ENCODE measurements around the gene ISYNA1.

Gene ISYNA1

DNA sequence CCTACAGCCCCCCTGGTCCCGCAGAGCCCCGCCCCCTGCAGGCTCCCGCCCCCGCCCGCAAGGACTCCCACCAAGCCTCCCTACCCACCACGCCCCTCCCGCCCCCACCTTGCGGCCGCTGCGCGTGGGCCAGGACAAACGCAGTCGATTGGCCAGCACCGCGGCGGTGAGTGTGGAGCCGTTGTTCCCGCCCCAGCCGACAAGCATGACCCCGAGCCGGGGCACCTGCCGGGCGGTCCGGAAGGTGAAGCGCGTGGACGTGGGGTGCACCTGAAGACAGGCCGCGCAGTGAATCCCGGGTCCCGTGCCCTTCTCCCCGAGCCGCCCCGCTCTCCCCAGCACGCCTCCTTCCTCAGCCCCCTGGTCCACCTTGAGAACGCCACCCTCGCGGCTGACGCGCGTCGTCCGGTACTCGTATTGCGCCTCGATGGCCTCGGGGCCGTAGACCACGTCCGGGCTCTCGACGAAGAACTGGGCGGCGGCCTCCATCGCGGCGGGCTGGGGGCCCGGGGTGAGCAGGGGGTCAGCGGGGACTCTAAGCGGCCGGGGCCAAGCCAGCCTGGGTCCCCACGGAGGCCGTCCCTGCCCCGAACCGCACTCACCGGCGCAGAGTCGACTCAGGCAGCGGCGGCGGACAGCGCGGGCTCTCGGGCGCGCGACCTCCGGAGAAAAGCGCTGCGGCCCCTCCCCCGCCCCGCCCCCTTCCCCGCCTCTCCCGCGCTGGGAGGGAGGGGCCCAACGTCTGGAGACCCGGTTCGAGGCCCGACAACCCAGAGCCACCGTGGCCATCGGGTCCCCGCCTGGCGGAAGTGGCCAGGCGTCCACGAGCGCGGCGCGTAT lies at the start of gene ISYNA1:
ISYNA1 (minus strand) TSS at position 643 of the 840 bp plus-strand sequence; CDS start at position 489, 154 bp downstream.
- peak; percentile 54 to 66 for DNase-seq

- no peak for DNase-seq
These were observed 48.8 kb upstream of the ISYNA1 start for GRCh38 chr19:18486746-18487145.

GRCh38 chr19:18484992-18485391 lies 47.1 kb upstream of the ISYNA1 start:
- DNase-seq, result no peak

DNA sequence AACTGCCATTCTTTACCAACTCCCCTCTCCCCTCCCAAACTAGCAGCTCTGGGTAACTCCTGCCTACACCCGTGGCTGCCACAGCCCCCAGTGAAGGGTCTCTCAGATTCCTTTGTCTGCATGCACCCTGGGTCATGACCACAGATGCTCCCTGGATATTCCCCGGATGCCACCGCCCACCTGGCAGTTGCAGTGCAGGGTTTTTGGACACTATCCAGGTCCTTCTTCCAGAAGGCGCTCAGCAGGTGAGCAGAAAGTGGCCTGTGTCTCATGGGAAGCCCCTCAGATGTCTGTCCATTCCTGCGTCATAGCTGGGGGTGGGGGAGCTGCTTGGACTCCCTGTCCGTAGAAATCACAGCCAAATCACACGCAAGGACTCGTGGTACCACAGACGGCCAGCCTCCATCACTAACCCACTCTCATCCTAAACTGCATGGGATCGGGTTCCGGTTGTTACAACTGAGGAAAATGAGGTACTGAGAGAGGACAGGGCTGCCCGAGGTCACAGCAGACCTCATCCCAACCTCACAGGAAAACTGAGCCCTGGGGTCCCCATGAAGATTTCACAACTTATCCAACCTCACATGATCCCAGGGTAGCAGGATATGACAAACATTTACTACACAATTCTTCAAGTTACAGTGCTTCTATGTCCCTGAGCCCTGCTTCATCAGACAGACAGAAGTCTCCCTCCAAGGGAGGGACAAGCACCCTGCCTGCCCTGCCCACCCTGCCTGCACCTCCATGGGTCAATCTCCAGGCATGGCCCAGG lies 45.4 kb upstream of the ISYNA1 start:
- DNase-seq, result no peak

- no peak for DNase-seq
These were observed 43.7 kb upstream of the ISYNA1 start for GRCh38 chr19:18481505-18482222.

DNA sequence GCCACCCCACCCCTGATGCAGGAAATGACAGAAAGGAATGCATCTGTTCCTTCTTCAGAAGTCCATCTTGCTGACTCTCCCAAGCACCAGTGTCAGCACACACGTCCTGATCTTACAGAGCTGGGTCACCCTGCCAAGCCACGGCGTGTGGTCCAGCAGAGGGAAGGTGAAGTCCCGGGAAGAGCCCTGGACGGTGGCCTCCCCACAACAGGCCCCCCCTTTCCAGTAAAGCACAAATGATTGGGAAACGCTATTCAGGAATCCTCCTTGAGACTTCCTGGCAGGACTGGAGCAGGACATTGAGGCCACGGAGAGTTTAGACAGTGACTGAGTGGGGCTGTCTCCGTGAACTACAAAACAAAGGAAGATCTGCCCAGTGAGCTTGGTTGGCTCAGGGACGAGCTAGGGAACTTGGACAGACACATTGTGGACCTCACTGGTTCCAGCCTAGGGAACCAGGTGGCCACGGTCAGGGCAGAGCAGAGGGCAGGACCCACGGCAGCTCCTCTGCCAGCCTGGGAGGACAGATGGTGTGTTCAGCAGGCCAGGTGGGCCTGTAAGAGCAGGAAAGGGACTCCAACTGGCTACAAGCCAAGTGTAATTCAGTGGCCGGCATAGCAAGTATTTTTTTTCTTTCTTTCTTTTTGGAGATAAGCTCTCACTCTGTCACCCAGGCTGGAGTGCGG lies 42.2 kb upstream of the ISYNA1 start:
- no peak for DNase-seq

- peak; percentile 63 to 80 for DNase-seq
These were observed 40.8 kb upstream of the ISYNA1 start for GRCh38 chr19:18478545-18479311.

GRCh38 chr19:18477974-18478373 lies 40.0 kb upstream of the ISYNA1 start:
- no peak for DNase-seq

DNA sequence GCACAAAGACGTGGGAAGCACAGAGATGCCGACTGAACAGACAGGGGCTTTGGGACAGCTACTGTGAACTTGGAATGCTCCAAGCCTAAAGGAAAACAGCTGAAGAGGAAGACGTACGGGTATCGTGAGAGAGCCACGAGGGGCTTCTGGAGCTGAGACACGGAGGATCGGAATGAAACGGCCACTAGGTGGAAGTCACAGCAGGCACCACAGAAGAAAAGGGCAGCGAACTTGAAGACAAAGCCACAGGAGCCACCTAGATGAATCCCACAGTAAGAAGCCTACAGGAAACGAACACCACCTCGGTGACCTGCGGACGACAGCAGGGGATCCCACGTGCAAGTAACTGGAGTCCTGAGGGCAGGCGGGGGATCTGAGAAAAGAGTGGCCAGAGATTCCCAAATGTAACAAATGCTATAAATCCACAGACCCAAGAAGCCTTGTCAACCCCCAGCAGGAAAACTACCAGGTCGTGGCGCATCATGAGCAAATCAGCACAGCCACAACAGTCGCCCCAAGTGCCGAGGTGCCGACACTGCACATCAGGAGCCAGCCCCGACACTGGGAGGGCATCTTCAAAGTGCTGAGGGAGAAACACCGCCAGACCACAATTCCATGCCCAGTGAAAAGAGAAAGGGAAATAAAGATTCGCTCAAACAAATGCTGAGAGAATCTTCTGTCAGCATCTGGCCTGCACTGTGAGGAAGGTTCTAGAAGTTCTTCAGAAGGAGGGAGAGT lies 39.3 kb upstream of the ISYNA1 start:
- peak in 1 of 2 donors; percentile 37 for DNase-seq

DNA sequence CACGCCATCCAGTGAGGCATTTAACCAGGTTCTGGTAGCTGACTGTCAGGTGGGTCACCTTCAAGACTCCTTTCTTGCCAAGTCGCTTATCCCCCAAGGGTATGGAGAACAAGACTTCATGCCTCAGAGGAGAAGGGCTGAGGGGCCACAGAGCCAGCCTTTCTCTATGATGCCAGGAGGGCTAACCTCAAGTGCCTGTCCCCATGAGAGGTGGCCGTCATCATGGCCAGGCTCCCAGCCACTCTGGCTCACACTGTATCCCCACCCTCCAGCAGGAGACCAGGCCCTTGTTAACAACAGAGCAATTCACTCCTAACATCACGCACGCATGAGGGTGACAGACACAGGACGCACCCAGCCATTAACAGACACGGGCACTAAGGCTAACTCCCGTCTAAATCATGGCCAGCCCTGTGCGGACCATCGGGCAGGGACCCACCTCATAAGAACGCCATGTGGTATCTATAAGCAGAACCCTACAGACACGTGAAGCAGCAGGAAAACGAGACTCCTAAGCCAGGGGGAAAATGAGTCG lies 38.6 kb upstream of the ISYNA1 start:
- DNase-seq, result no peak

DNA sequence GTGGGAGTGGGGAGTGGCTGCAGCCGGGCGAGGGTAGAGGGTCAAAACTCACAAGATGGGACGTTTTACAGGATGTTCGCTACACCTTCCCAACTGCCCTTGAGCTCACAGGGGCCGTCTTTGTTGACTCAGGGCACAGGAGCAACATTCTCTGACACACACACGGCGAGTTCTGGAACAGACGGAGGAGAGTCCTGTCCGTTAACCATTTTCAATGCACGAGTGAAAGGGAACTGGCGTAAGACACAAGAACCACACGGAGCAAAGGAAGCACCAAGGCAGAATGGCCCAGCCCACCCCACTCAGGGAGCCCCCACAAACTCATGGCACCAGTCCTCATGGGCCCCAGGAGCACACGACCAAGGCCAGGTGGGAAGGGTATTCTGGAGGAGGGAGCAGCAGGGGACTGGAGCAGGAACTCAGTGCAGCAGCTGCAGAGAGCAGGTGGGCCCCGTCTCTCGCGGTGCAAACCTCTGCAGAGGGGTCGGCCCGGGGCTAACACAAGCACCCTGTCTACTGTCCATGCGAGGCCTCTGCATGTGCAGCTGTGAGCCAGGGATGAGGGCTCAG lies 37.9 kb upstream of the ISYNA1 start:
- DNase-seq, result no peak

DNA sequence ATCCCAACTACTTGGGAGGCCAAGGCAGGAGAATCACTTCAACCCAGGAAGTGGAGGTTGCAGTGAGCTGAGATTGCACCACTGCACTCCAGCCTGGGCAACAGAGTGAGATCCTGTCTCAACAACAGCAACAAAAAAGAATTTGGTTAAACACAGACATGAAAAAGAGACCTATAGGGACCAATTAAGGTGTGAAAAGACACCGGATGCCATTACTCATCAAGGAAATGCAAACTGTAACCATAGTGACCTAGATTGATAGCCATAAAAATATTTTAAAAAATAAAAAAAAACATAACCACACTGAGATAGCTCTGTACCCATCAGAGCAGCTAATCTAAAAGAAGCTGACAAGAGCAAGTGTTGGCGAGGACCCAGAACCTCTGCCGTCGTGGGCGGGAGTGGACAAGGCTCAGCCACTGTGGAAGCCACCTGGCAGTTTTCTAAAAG lies 37.1 kb upstream of the ISYNA1 start:
- DNase-seq, result peak; percentile 43 to 78

DNA sequence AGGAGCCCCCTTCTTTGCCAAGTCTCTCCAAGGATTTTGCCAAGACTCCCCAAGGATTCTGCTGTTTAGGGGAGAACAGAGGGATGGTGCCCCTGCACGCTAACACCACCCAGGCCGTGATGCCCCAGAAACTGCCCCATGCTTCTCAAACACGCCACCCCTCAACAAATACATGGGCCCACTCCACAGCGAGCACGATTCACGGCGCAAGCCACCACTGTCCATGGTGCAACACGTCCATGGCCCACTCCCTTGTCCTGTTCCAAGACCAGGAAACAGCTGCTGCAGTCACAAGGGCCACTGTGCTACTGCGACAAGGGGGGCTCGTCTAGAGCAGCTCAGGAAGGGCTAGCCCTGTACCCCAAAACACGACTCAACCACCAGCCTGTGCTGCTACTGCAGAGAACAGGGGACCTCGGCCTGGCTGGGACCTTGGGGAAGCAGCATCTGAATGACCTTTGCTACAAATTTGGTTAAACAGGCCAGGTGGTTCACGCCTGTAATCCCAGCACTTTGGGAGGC lies 36.5 kb upstream of the ISYNA1 start:
- no peak for DNase-seq

- no peak for DNase-seq
These were observed 35.8 kb upstream of the ISYNA1 start for GRCh38 chr19:18473706-18474087.

- no peak for DNase-seq
These were observed 35.2 kb upstream of the ISYNA1 start for GRCh38 chr19:18473003-18473705.

- no peak for DNase-seq
These were observed 32.9 kb upstream of the ISYNA1 start for GRCh38 chr19:18470787-18471186.

- peak; percentile 59 to 63 for DNase-seq
These were observed 31.3 kb upstream of the ISYNA1 start for GRCh38 chr19:18469069-18469846.

GRCh38 chr19:18468517-18468916 lies 30.6 kb upstream of the ISYNA1 start:
- no peak for DNase-seq

DNA sequence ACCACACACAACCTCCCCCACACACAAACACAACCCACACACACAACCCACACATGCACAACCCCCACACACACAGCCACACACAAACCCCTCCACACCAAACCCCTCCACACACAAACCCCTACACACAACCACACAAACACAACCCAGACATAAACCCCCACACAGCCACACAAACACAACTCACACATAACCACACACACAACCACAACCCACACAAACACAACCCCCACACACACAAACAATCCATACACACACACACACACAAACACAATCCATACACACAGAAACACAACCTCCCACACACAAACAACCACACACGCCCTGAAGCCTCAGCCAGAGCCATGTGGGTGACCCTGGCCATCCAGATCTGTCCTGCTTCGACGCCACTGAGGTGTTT lies 30.0 kb upstream of the ISYNA1 start:
- DNase-seq, result no peak
